Parathyroid adenoma (tissue), 2 donors: ENCODE results near the gene TNS3.
A peak's percentile ranks its signal among the peaks of the same experiment; 100 is the strongest.

Experiments
- H2AFZ ChIP-seq: fragments of 300-600 bp; sonication (generic); one replicate; pipeline ENCODE4 v1.7.0; 2017; ENCODE audit warnings: antibody characterized with exemption, mild to moderate bottlenecking
- H3K27ac ChIP-seq: fragments of 300-600 bp; sonication (generic); one replicate; pipeline ENCODE4 v1.7.0; 2017
- H3K27me3 ChIP-seq: fragments of 300-600 bp; sonication (generic); one replicate; pipeline ENCODE4 v1.7.0; 2017; ENCODE audit warnings: low read length; ENCODE audit not compliant: control insufficient read depth, insufficient read depth
- H3K36me3 ChIP-seq: fragments of 300-600 bp; sonication (generic); one replicate; pipeline ENCODE4 v1.7.0; 2017; ENCODE audit warnings: low read length; ENCODE audit not compliant: control insufficient read depth, insufficient read depth
- H3K4me1 ChIP-seq: fragments of 300-600 bp; sonication (generic); one replicate; pipeline ENCODE4 v1.7.0; 2017; ENCODE audit warnings: control low read depth
- H3K4me2 ChIP-seq: fragments of 300-600 bp; sonication (generic); one replicate; pipeline ENCODE4 v1.7.0; 2017; ENCODE audit warnings: low read length
- H3K4me3 ChIP-seq: fragments of 300-600 bp; sonication (generic); one replicate; pipeline ENCODE4 v1.7.0; 2017; ENCODE audit warnings: low read depth, low read length
- H3K79me2 ChIP-seq: fragments of 300-600 bp; sonication (generic); one replicate; pipeline ENCODE4 v1.7.0; 2017; ENCODE audit warnings: control low read depth
- H3K9ac ChIP-seq: fragments of 300-600 bp; sonication (generic); one replicate; pipeline ENCODE4 v1.7.0; 2017; ENCODE audit warnings: mild to moderate bottlenecking
- H3K9me3 ChIP-seq: fragments of 300-600 bp; sonication (generic); one replicate; pipeline ENCODE4 v1.7.0; 2017; ENCODE audit warnings: low read length; ENCODE audit not compliant: control insufficient read depth
- TF ChIP-seq, protein P1 (sequence below): fragments of 300-600 bp; sonication (generic); IDR thresholded peaks from one replicate; pipeline ENCODE4 v1.7.0; 2017; ENCODE audit warnings: antibody characterized with exemption, mild to moderate bottlenecking
- donor health status: primary hyperparathyroidism.

Gene TNS3

GRCh38 chr7:47355684-47356083 lies 226.2 kb downstream of the TNS3 start:
- Histone ChIP-seq H2AFZ (no peak overlapping the region), H3K9ac (no peak overlapping the region), H3K27me3 (no peaks in the 10 kb centered on the region), H3K4me1 (peaks cover 13% of the 10 kb centered on the region), H3K4me3 (no peak overlapping the region), H3K27ac (no peak overlapping the region), H3K9me3 (no peaks in the 10 kb centered on the region), H3K36me3 (no peaks in the 10 kb centered on the region), H3K4me2 (peak overlapping the region; percentile 39), H3K79me2 (peaks cover 36% of the 10 kb centered on the region)
- TF ChIP-seq, protein P1, sequence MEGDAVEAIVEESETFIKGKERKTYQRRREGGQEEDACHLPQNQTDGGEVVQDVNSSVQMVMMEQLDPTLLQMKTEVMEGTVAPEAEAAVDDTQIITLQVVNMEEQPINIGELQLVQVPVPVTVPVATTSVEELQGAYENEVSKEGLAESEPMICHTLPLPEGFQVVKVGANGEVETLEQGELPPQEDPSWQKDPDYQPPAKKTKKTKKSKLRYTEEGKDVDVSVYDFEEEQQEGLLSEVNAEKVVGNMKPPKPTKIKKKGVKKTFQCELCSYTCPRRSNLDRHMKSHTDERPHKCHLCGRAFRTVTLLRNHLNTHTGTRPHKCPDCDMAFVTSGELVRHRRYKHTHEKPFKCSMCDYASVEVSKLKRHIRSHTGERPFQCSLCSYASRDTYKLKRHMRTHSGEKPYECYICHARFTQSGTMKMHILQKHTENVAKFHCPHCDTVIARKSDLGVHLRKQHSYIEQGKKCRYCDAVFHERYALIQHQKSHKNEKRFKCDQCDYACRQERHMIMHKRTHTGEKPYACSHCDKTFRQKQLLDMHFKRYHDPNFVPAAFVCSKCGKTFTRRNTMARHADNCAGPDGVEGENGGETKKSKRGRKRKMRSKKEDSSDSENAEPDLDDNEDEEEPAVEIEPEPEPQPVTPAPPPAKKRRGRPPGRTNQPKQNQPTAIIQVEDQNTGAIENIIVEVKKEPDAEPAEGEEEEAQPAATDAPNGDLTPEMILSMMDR = no peak

DNA sequence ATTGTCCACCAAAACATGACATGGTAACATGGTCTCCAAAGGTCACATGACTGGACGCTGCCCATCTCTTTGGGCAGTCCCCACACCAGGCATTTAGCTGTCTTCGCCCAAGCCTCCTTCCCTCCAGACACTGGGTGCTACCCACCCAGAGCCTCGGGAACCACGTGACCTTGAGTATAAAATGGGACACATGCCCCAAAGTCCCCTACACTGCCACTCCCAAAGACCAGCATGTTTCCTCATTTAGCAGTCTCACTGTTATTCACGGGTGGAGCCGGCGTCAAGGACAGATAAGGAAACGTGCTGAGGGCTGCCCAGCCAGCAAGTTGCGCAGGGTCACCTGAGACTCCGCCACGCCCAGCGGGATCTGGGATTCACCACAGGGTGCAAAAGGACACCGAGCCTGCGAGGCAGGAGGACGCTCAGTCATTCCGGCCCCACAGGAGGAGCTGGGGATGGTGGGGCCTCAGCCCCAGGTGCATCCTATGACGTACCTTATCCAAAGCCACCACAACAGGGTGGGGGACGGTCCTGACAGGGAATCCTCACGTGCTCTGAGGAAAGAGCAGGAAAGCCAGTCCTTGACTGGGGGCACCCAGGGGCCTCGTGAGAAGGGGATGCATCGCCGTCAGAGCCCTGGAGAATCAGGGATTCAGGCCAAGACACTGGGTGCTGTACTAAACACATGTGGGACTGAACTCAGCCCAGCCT lies 226.9 kb downstream of the TNS3 start:
- H3K4me1 ChIP-seq = peaks cover 13% of the 10 kb centered on the region
- H2AFZ ChIP-seq = no peak overlapping the region
- H3K9ac ChIP-seq = no peak overlapping the region
- peak overlapping the region; percentile 39 for H3K4me2 ChIP-seq
- peaks cover 29% of the 10 kb centered on the region for H3K79me2 ChIP-seq
- no peaks in the 10 kb centered on the region for H3K9me3 ChIP-seq
- no peaks in the 10 kb centered on the region for H3K27me3 ChIP-seq
- H3K36me3 ChIP-seq = no peaks in the 10 kb centered on the region
- H3K27ac ChIP-seq = peak overlapping the region; percentile 5
- TF ChIP-seq, protein P1 = no peak
- peak overlapping the region; percentile 39 for H3K4me3 ChIP-seq

- no peaks in the 10 kb centered on the region for H3K9me3 ChIP-seq
- no peak overlapping the region for H3K9ac ChIP-seq
- TF ChIP-seq, protein P1 = no peak
- H3K4me1 ChIP-seq = peaks cover 13% of the 10 kb centered on the region
- H3K36me3 ChIP-seq = no peaks in the 10 kb centered on the region
- no peak overlapping the region for H2AFZ ChIP-seq
- no peak overlapping the region for H3K4me2 ChIP-seq
- peaks cover 28% of the 10 kb centered on the region for H3K79me2 ChIP-seq
- H3K27ac ChIP-seq = no peak overlapping the region
- H3K27me3 ChIP-seq = no peaks in the 10 kb centered on the region
- no peak overlapping the region for H3K4me3 ChIP-seq
Observed at GRCh38 chr7:47354071-47354470, 227.8 kb downstream of the TNS3 start.

- H3K9me3 ChIP-seq = no peaks in the 10 kb centered on the region
- no peaks in the 10 kb centered on the region for H3K36me3 ChIP-seq
- no peak overlapping the region for H3K9ac ChIP-seq
- no peak overlapping the region for H3K27ac ChIP-seq
- no peaks in the 10 kb centered on the region for H3K27me3 ChIP-seq
- H3K4me3 ChIP-seq = no peak overlapping the region
- H2AFZ ChIP-seq = no peak overlapping the region
- no peak overlapping the region for H3K4me2 ChIP-seq
- TF ChIP-seq, protein P1 = no peak
- peaks cover 22% of the 10 kb centered on the region for H3K79me2 ChIP-seq
- H3K4me1 ChIP-seq = peaks cover 13% of the 10 kb centered on the region
Observed at GRCh38 chr7:47352394-47352968, 229.4 kb downstream of the TNS3 start.
